Tibial nerve (tissue), 4 donors: ENCODE results near the gene TLR9. TPM values are rescaled to one million over a fixed set of nuclear protein-coding genes. Genes with fewer than 3 reads are reported as not detected.

Source experiments
- DNase-seq, 2 donors: peaks; one replicate each; pipeline ENCODE4 v3.0.0-alpha.2; 2019; ENCODE audit warnings: low spot score in 2 of 2
- H3K27ac ChIP-seq, 4 donors: fragments of 200-600 bp; sonication (generic) in 3 of 4; one replicate each; pipeline ENCODE4 v1.5.1; 2017 to 2019; ENCODE audit warnings: mild to moderate bottlenecking in 1 of 4
- H3K27me3 ChIP-seq, 2 donors: fragments of 200-600 bp; sonication (generic) in 1 of 2; one replicate each; pipeline versions ENCODE4 v1.5.1 to v1.6.0; 2017 to 2019
- H3K36me3 ChIP-seq, 3 donors: fragments of 200-600 bp; sonication (generic); one replicate each; pipeline ENCODE4 v1.5.1; 2018 to 2019
- H3K4me1 ChIP-seq, 4 donors: fragments of 200-600 bp; sonication (generic) in 3 of 4; one replicate each; pipeline ENCODE4 v1.5.1; 2017 to 2019
- H3K4me3 ChIP-seq, 4 donors: fragments of 200-600 bp; sonication (generic) in 3 of 4; one replicate each; pipeline ENCODE4 v1.5.1; 2017 to 2019; ENCODE audit warnings: mild to moderate bottlenecking in 1 of 4, moderate library complexity in 1 of 4
- H3K9me3 ChIP-seq, 4 donors: fragments of 200-600 bp; sonication (generic) in 3 of 4; one replicate each; pipeline ENCODE4 v1.5.1; 2017 to 2019
- CTCF ChIP-seq, 5 experiments: fragments of 200-600 bp in 3 of 5; fragments of 450-650 bp in 2 of 5; sonication (generic) in 3 of 5; IDR thresholded peaks; one replicate each; pipeline ENCODE4 v1.5.1; 2016 to 2019; ENCODE audit warnings: antibody characterized with exemption in 5 of 5, mild to moderate bottlenecking in 3 of 5, moderate library complexity in 2 of 5
- EP300 ChIP-seq, 2 donors: sonication (generic); formaldehyde crosslinking; IDR thresholded peaks; one replicate each; pipeline ENCODE4 v1.6.1; 2017; ENCODE audit warnings: antibody characterized with exemption in 2 of 2, mild to moderate bottlenecking in 1 of 2
- POLR2A ChIP-seq, 2 donors: fragments of 450-650 bp; IDR thresholded peaks; one replicate each; pipeline ENCODE4 v1.6.1; 2017; ENCODE audit warnings: antibody characterized with exemption in 2 of 2, mild to moderate bottlenecking in 2 of 2, moderate library complexity in 2 of 2
- WGBS, 2 donors: methylation state at CpG; one replicate each; pipeline ENCODE4 v1.1.5; 2018; 5-methylcytosine and 5-hydroxymethylcytosine counted together
- total RNA-seq, 4 donors: library from RNA; depleted of rRNA; stranded (reverse); fragments of >200 nt; gene quantifications; one replicate each; pipeline ENCODE4 v1.1.0, GENCODE V29; 2016

Gene TLR9
- total RNA-seq, 4 donors from 2014 or later: 0.30 to 0.39 TPM; not detected in 2

GRCh38 chr3:52213901-52214300, 11.5 kb downstream of the TLR9 start:
- no peak for DNase-seq
- TF ChIP-seq CTCF (IDR thresholded peaks at IDR 0.05) (no peak), POLR2A (IDR thresholded peaks at IDR 0.05) (no peak), EP300 (IDR thresholded peaks at IDR 0.05) (no peak)
- Histone ChIP-seq H3K4me3 (no peak overlapping the region), H3K36me3 (peaks cover 6 to 68% (median 24%) of the 10 kb centered on the region in 3 donors), H3K4me1 (peaks cover 0 to 25% (median 11%) of the 10 kb centered on the region in 4 donors), H3K27me3 (no peaks in the 10 kb centered on the region), H3K27ac (no peak overlapping the region), H3K9me3 (no peaks in the 10 kb centered on the region)

- H3K27ac ChIP-seq: no peak overlapping the region
- peaks cover 0 to 17% (median 11%) of the 10 kb centered on the region in 4 donors for H3K4me1 ChIP-seq
- 75 to 85% methylated on average over 8 of the region's 8 CpGs for WGBS, 2 donors
- no peak overlapping the region for H3K4me3 ChIP-seq
- peaks cover 6 to 77% (median 28%) of the 10 kb centered on the region in 3 donors for H3K36me3 ChIP-seq
- TF ChIP-seq POLR2A (IDR thresholded peaks at IDR 0.05) (no peak), CTCF (IDR thresholded peaks at IDR 0.05) (no peak), EP300 (IDR thresholded peaks at IDR 0.05) (no peak)
- H3K9me3 ChIP-seq: no peaks in the 10 kb centered on the region
- H3K27me3 ChIP-seq: no peaks in the 10 kb centered on the region
- DNase-seq: no peak
Observed at GRCh38 chr3:52213005-52213404, 12.4 kb downstream of the TLR9 start.

GRCh38 chr3:52211268-52211891, 14.1 kb downstream of the TLR9 start:
- WGBS, 2 donors: 87 to 91% methylated on average over 18 of the region's 18 CpGs
- H3K9me3 ChIP-seq: no peaks in the 10 kb centered on the region
- no peak overlapping the region for H3K4me3 ChIP-seq
- H3K27ac ChIP-seq: no peak overlapping the region
- H3K27me3 ChIP-seq: no peaks in the 10 kb centered on the region
- DNase-seq: no peak
- TF ChIP-seq EP300 (IDR thresholded peaks at IDR 0.05) (no peak), CTCF (IDR thresholded peaks at IDR 0.05) (no peak), POLR2A (IDR thresholded peaks at IDR 0.05) (no peak)
- H3K4me1 ChIP-seq: peaks cover 0 to 3% (median under 1%) of the 10 kb centered on the region in 4 donors
- peaks cover 6 to 93% (median 30%) of the 10 kb centered on the region in 3 donors for H3K36me3 ChIP-seq

GRCh38 chr3:52210550-52211046, 14.8 kb downstream of the TLR9 start:
- TF ChIP-seq CTCF (IDR thresholded peaks at IDR 0.05) (no peak), POLR2A (IDR thresholded peaks at IDR 0.05) (no peak), EP300 (IDR thresholded peaks at IDR 0.05) (no peak)
- WGBS, 2 donors: 87 to 88% methylated on average over 6 of the region's 6 CpGs
- Histone ChIP-seq H3K27me3 (no peaks in the 10 kb centered on the region), H3K9me3 (no peaks in the 10 kb centered on the region), H3K4me3 (no peak overlapping the region), H3K27ac (no peak overlapping the region), H3K36me3 (peaks cover 6 to 100% (median 30%) of the 10 kb centered on the region in 3 donors), H3K4me1 (no peaks in the 10 kb centered on the region)
- DNase-seq: no peak

GRCh38 chr3:52210037-52210436, 15.4 kb downstream of the TLR9 start:
- no peak overlapping the region for H3K27ac ChIP-seq
- H3K4me3 ChIP-seq: no peak overlapping the region
- peaks cover 6 to 100% (median 30%) of the 10 kb centered on the region in 3 donors for H3K36me3 ChIP-seq
- H3K9me3 ChIP-seq: no peaks in the 10 kb centered on the region
- DNase-seq: no peak
- TF ChIP-seq POLR2A (IDR thresholded peaks at IDR 0.05): no peak
- TF ChIP-seq CTCF (IDR thresholded peaks at IDR 0.05): no peak
- no peak for TF ChIP-seq EP300 (IDR thresholded peaks at IDR 0.05)
- H3K4me1 ChIP-seq: no peaks in the 10 kb centered on the region
- H3K27me3 ChIP-seq: no peaks in the 10 kb centered on the region
